ENCODE data around the gene HEPACAM2.

DNA sequence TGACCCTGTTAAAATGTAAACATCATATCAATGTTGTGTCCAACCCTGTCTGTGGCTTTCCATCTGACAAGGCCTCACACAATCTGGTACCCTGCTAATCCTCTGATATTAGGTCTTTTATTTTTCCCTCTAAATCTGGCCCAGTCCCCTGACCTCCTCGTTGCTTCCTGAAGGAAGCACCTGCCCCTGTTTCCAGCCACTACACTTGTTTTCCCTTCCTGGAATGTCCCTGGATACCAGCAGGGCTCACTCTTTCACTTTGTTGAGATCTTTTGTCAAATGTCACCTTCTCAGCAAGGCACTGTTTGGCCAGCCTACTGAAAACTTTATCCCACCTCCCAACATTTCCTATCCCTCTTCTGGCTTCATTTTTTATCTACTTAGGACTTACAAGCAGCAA is 80.2 kb downstream of the HEPACAM2 start:
- TF ChIP-seq, protein P1, sequence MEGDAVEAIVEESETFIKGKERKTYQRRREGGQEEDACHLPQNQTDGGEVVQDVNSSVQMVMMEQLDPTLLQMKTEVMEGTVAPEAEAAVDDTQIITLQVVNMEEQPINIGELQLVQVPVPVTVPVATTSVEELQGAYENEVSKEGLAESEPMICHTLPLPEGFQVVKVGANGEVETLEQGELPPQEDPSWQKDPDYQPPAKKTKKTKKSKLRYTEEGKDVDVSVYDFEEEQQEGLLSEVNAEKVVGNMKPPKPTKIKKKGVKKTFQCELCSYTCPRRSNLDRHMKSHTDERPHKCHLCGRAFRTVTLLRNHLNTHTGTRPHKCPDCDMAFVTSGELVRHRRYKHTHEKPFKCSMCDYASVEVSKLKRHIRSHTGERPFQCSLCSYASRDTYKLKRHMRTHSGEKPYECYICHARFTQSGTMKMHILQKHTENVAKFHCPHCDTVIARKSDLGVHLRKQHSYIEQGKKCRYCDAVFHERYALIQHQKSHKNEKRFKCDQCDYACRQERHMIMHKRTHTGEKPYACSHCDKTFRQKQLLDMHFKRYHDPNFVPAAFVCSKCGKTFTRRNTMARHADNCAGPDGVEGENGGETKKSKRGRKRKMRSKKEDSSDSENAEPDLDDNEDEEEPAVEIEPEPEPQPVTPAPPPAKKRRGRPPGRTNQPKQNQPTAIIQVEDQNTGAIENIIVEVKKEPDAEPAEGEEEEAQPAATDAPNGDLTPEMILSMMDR (IDR thresholded peaks at IDR 0.05; ENCODE audit: low read depth, low read length), result no peak
- no peak for TF ChIP-seq EZH2phosphoT487 (IDR thresholded peaks at IDR 0.05; ENCODE audit: low read depth)

All from OCI-LY3 (cell line).